Activated B cell treated with CpG ODN at 0.5 μM for 24 hours (primary cell): ENCODE results near the gene CENPX. TPM values are rescaled to one million over a fixed set of nuclear protein-coding genes. Genes with fewer than 3 reads are reported as not detected.

Experiments
- ATAC-seq: fragments of 200-7000 bp; cut with Tn5 transposase; one replicate; pipeline ENCODE4 v1.10.0; 2021; ENCODE audit warnings: low read depth, mild to moderate bottlenecking, moderate library complexity
- CTCF ChIA-PET: fragments of 350-600 bp; sonication (Branson Sonifier 250); formaldehyde crosslinking; loops from one replicate; lab custom pipeline; 2021; ENCODE audit warnings: antibody characterized with exemption; lab: Charles Lee
- POLR2A ChIA-PET: fragments of 350-600 bp; sonication (Branson Sonifier 250); formaldehyde crosslinking; loops from one replicate; lab custom pipeline; 2021; ENCODE audit warnings: antibody characterized with exemption; lab: Charles Lee
- DNase-seq: peaks from one replicate; pipeline ENCODE4 v3.0.0; 2022
- H3K27ac Mint-ChIP-seq: one replicate; pipeline ENCODE4 v1.8.0; 2020; ENCODE audit warnings: mixed read lengths
- H3K27me3 Mint-ChIP-seq: one replicate; pipeline ENCODE4 v1.8.0; 2021; ENCODE audit warnings: mixed read lengths
- H3K36me3 Mint-ChIP-seq: one replicate; pipeline ENCODE4 v1.8.0; 2021; ENCODE audit warnings: low read depth, mixed read lengths
- H3K4me1 Mint-ChIP-seq: one replicate; pipeline ENCODE4 v1.8.0; 2021; ENCODE audit warnings: mixed read lengths
- H3K4me3 Mint-ChIP-seq: one replicate; pipeline ENCODE4 v1.8.0; 2020; ENCODE audit warnings: mild to moderate bottlenecking, mixed read lengths
- H3K9me3 Mint-ChIP-seq: one replicate; pipeline ENCODE4 v1.8.0; 2020; ENCODE audit warnings: mixed read lengths
- CTCF ChIP-seq: fragments of 200-600 bp; IDR thresholded peaks from one replicate; pipeline ENCODE4 v1.8.0; 2022; ENCODE audit warnings: antibody characterized with exemption, mild to moderate bottlenecking
- intact Hi-C: fragments of 100-400 bp; cut with micrococcal nuclease; formaldehyde crosslinking; loops from one replicate; pipeline ENCODE4 v1.15.1; 2024
- total RNA-seq: library from RNA; stranded (reverse); gene quantifications from 2 replicates; pipeline ENCODE4 v1.2.3, GENCODE V29; 2022

The CENPX gene
- total RNA-seq, 1 donor from 2014 or later, result 41.7 TPM

GRCh38 chr17:82049106-82049505 is 26.4 kb upstream of the CENPX start:
- CTCF ChIA-PET, result interaction anchor here (1.2 kb wide), 1 partner anchor 18 kb away, joined by 3 read pairs; no protein-coding TSS in a partner anchor
- H3K27me3 Mint-ChIP-seq, result no peaks in the 10 kb centered on the region
- peaks cover 15% of the 10 kb centered on the region for H3K36me3 Mint-ChIP-seq
- DNase-seq (no peak), ATAC-seq (no peak)
- no peak for TF ChIP-seq CTCF
- H3K27ac Mint-ChIP-seq, result no peak overlapping the region
- H3K4me3 Mint-ChIP-seq, result no peak overlapping the region
- POLR2A ChIA-PET, result interaction anchor here (2.0 kb wide), 1 partner anchor 16 kb away, joined by 5 read pairs; no protein-coding TSS in a partner anchor
- H3K9me3 Mint-ChIP-seq, result no peaks in the 10 kb centered on the region
- H3K4me1 Mint-ChIP-seq, result peaks cover 17% of the 10 kb centered on the region
- intact Hi-C loops, result no loop called here

GRCh38 chr17:82048571-82048971 is 25.9 kb upstream of the CENPX start:
- ChIA-PET POLR2A (no interaction called here), CTCF (no interaction called here)
- Mint-ChIP-seq H3K4me3 (no peak overlapping the region), H3K4me1 (peaks cover 17% of the 10 kb centered on the region), H3K36me3 (peaks cover 15% of the 10 kb centered on the region), H3K9me3 (no peaks in the 10 kb centered on the region), H3K27me3 (no peaks in the 10 kb centered on the region), H3K27ac (no peak overlapping the region)
- ATAC-seq (no peak), DNase-seq (no peak)
- TF ChIP-seq CTCF, result no peak
- intact Hi-C loops, result no loop called here

GRCh38 chr17:82047914-82048570 is 25.4 kb upstream of the CENPX start:
- no peak for DNase-seq
- no peaks in the 10 kb centered on the region for H3K9me3 Mint-ChIP-seq
- intact Hi-C loops, result no loop called here
- no peak for ATAC-seq
- H3K4me3 Mint-ChIP-seq, result peak overlapping the region; percentile 32
- CTCF ChIA-PET, result interaction anchor here (1.3 kb wide), 1 partner anchor 10 kb away, joined by 4 read pairs; the partner anchor contains the start of gene DCXR
- no peak overlapping the region for H3K27ac Mint-ChIP-seq
- TF ChIP-seq CTCF, result no peak
- H3K27me3 Mint-ChIP-seq, result no peaks in the 10 kb centered on the region
- POLR2A ChIA-PET, result no interaction called here
- peaks cover 12% of the 10 kb centered on the region for H3K4me1 Mint-ChIP-seq
- peaks cover 14% of the 10 kb centered on the region for H3K36me3 Mint-ChIP-seq

- Mint-ChIP-seq H3K27ac (no peak overlapping the region), H3K4me1 (peaks cover 8% of the 10 kb centered on the region), H3K9me3 (no peaks in the 10 kb centered on the region), H3K36me3 (peaks cover 14% of the 10 kb centered on the region), H3K4me3 (peak overlapping the region; percentile 32), H3K27me3 (no peaks in the 10 kb centered on the region)
- ATAC-seq, result no peak
- CTCF ChIA-PET, result interaction anchor here (1.3 kb wide), 1 partner anchor 10 kb away, joined by 4 read pairs; the partner anchor contains the start of gene DCXR
- intact Hi-C loops, result no loop called here
- TF ChIP-seq CTCF, result no peak
- no peak for DNase-seq
- POLR2A ChIA-PET, result no interaction called here
Measured at GRCh38 chr17:82047379-82047778, 24.7 kb upstream of the CENPX start.

GRCh38 chr17:82046903-82047302 is 24.2 kb upstream of the CENPX start:
- no peak overlapping the region for H3K27ac Mint-ChIP-seq
- CTCF ChIA-PET, result interaction anchor here (1.3 kb wide), 1 partner anchor 9 kb away, joined by 4 read pairs; the partner anchor contains the start of gene DCXR

More at GRCh38 chr17:82046903-82047302, 24.2 kb upstream of the CENPX start:
- POLR2A ChIA-PET, result no interaction called here
- ATAC-seq (no peak), DNase-seq (no peak)
- no peak for TF ChIP-seq CTCF
- no peak overlapping the region for H3K4me3 Mint-ChIP-seq
- H3K36me3 Mint-ChIP-seq, result peaks cover 14% of the 10 kb centered on the region
- no peaks in the 10 kb centered on the region for H3K9me3 Mint-ChIP-seq
- H3K27me3 Mint-ChIP-seq, result no peaks in the 10 kb centered on the region
- H3K4me1 Mint-ChIP-seq, result peaks cover 8% of the 10 kb centered on the region
- intact Hi-C loops, result no loop called here
